Measurements from ENCODE around the gene UTP4.

GRCh38 chr16:69141014-69141413 lies 8.6 kb downstream of the UTP4 start:
- TF ChIP-seq CTCF (IDR thresholded peaks at IDR 0.05): no peak
- TF ChIP-seq POLR2A (IDR thresholded peaks at IDR 0.05): no peak

Measured in lower leg skin (tissue), 3 donors.